ENCODE measurements around the gene SEMG2.

The SEMG2 gene

DNA sequence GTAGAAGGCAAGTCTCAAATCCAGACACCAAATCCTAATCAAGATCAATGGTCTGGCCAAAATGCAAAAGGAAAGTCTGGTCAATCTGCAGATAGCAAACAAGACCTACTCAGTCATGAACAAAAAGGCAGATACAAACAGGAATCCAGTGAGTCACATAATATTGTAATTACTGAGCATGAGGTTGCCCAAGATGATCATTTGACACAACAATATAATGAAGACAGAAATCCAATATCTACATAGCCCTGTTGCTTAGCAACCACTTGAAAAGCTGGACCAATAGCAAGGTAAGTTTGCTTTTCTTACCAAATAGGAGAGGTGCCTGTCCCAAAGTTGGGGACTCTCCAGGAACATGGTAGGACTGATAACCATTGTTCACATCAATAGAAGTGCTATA lies 2.0 kb downstream of the SEMG2 start:
- no peak for DNase-seq (ENCODE audit: low spot score)
- ChIA-PET CTCF (no interaction called here), POLR2A (ENCODE audit: low non-redundant PET) (no interaction called here)
- no peak overlapping the region for H3K27ac ChIP-seq
- no peak for TF ChIP-seq CTCF (conservative IDR thresholded peaks at IDR 0.05; ENCODE audit: low read depth)

DNA sequence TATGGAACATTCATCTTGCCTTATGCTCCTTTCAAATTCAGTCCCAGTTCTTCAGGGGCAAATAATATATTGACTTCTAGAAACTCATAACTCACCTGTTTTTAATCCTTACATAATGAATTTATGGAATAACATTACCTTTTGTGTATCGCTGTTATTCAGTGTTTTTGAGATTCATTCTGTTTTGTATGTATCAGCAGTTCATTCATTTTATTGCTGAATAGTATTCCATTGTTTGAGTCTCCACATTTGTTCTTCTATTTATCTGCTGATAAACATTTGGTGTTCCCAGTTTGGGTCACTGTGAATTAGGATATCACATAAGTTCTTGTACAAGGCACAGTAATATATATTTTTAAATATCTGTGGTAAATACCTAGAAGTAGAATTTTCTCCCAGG lies 5.1 kb downstream of the SEMG2 start:
- ChIA-PET POLR2A (ENCODE audit: low non-redundant PET) (no interaction called here), CTCF (no interaction called here)
- no peak overlapping the region for H3K27ac ChIP-seq

GRCh38 chr20:45229264-45230056 lies 8.3 kb downstream of the SEMG2 start:
- no peak overlapping the region for H3K27ac ChIP-seq
- ChIA-PET POLR2A (ENCODE audit: low non-redundant PET) (no interaction called here), CTCF (interaction anchor here (0.5 to 1.3 kb wide), 13 partner anchors 8 to 207 kb away, joined by 3 to 17 read pairs (median 4); partner anchors contain the start of genes SEMG2 and SLPI)
- peak; percentile 50 for DNase-seq (ENCODE audit: low spot score)
- peak; percentile 57 for TF ChIP-seq CTCF (conservative IDR thresholded peaks at IDR 0.05; ENCODE audit: low read depth)

More for the DNA sequence above, 5.1 kb downstream of the SEMG2 start:
- DNase-seq (ENCODE audit: low spot score): no peak
- no peak for TF ChIP-seq CTCF (conservative IDR thresholded peaks at IDR 0.05; ENCODE audit: low read depth)

- CTCF ChIA-PET: interaction anchor here (0.6 to 0.7 kb wide), 2 partner anchors 81 to 317 kb away, joined by 3 read pairs; no protein-coding TSS in a partner anchor
- H3K27ac ChIP-seq: no peak overlapping the region
- TF ChIP-seq CTCF (conservative IDR thresholded peaks at IDR 0.05; ENCODE audit: low read depth): no peak
- no peak for DNase-seq (ENCODE audit: low spot score)
- POLR2A ChIA-PET (ENCODE audit: low non-redundant PET): no interaction called here
Observed at GRCh38 chr20:45230631-45231030, 9.5 kb downstream of the SEMG2 start.

DNA sequence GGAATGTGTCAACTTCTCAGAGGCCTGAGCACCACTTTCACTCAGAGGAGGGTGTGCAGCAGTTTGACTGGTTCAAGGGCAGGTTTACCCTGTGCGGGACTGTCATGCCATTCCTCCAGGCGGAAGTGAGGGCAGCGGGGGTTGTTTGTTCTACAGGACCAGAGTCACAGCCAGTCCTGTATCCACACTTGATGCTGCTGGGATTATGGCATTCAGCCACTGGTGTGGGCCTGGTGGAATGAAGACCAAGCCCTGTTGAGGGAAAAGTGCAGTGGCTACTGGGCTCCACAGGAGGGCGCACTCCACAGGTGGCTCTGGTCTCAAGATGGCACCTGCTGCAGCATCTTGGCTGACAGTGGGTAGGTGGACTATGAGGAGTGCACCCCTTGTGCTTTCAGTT lies 14.8 kb downstream of the SEMG2 start:
- ChIA-PET POLR2A (ENCODE audit: low non-redundant PET) (no interaction called here), CTCF (interaction anchor here (1.1 kb wide), 1 partner anchor 56 kb away, joined by 3 read pairs; no protein-coding TSS in a partner anchor)
- peak; percentile 53; the same call in 1 of the 2 replicates for TF ChIP-seq CTCF (conservative IDR thresholded peaks at IDR 0.05; ENCODE audit: low read depth)
- no peak overlapping the region for H3K27ac ChIP-seq
- DNase-seq (ENCODE audit: low spot score): no peak

- DNase-seq (ENCODE audit: low spot score): no peak
- H3K27ac ChIP-seq: no peak overlapping the region
- ChIA-PET POLR2A (ENCODE audit: low non-redundant PET) (no interaction called here), CTCF (interaction anchor here (1.0 to 1.2 kb wide), 2 partner anchors 100 to 194 kb away, joined by 4 read pairs; no protein-coding TSS in a partner anchor)
- TF ChIP-seq CTCF (conservative IDR thresholded peaks at IDR 0.05; ENCODE audit: low read depth): no peak
Observed at GRCh38 chr20:45238139-45238538, 17.0 kb downstream of the SEMG2 start.
